Activated CD8-positive, alpha-beta memory T cell treated with anti-CD3 and anti-CD28 coated beads for 48 hours (primary cell): ENCODE measurements around the gene UBQLN1.
A peak's percentile ranks its signal among the peaks of the same experiment; 100 is the strongest.
"Not testable (repeated sequence)": the region's sequence is repeated elsewhere in the genome, so short reads cannot be mapped to it uniquely, and the experiment has no call there.

Source experiments
- DNase-seq, 3 experiments: peaks; one replicate each; pipeline ENCODE4 v3.0.0-alpha.2; 2020; ENCODE audit warnings: low read depth in 2 of 3, low spot score in 2 of 3

The UBQLN1 gene

GRCh38 chr9:83636813-83637212 lies 70.9 kb downstream of the UBQLN1 start:
- no peak for DNase-seq

GRCh38 chr9:83633676-83634075 lies 74.1 kb downstream of the UBQLN1 start:
- DNase-seq: no peak

- no peak for DNase-seq
These were observed 74.5 kb downstream of the UBQLN1 start for GRCh38 chr9:83633255-83633654.

- no peak for DNase-seq
These were observed 76.8 kb downstream of the UBQLN1 start for GRCh38 chr9:83630938-83631457.

- DNase-seq: no peak
These were observed 78.2 kb downstream of the UBQLN1 start for GRCh38 chr9:83629433-83630104.

- DNase-seq: no peak
These were observed 79.2 kb downstream of the UBQLN1 start for GRCh38 chr9:83628540-83628939.

GRCh38 chr9:83625178-83625577 lies 82.6 kb downstream of the UBQLN1 start:
- DNase-seq: no peak

- no peak for DNase-seq
These were observed 84.1 kb downstream of the UBQLN1 start for GRCh38 chr9:83623679-83624076.

GRCh38 chr9:83622939-83623678 lies 84.6 kb downstream of the UBQLN1 start, which contains the start of gene IDNK:
Gene IDNK, plus strand, starts transcription at chr9:83623143. Its CDS starts 29 bp downstream, at chr9:83623172.
- DNase-seq: peak; percentile 32 to 58 (median 35)

GRCh38 chr9:83622433-83622938 lies 85.3 kb downstream of the UBQLN1 start:
- peak in 1 of 3 experiments; percentile 25 for DNase-seq

- DNase-seq: no peak
These were observed 86.7 kb downstream of the UBQLN1 start for GRCh38 chr9:83620841-83621636.

GRCh38 chr9:83617299-83617698 lies 90.5 kb downstream of the UBQLN1 start:
- DNase-seq: no peak

GRCh38 chr9:83613298-83613697 lies 94.5 kb downstream of the UBQLN1 start:
- not testable (repeated sequence) for DNase-seq
